Hepatocyte (in vitro differentiated cells): Measurements from ENCODE around the gene ALPK3. TPM values are rescaled to one million over a fixed set of nuclear protein-coding genes. Genes with fewer than 3 reads are reported as not detected.

Experiments
- DNase-seq: peaks from one replicate; pipeline ENCODE4 v3.0.0-alpha.2; 2016; ENCODE audit warnings: low spot score
- H2AFZ ChIP-seq: fragments of 200-600 bp; sonication (generic); 2 replicates; pipeline ENCODE4 v1.6.0; 2016; ENCODE audit warnings: antibody characterized with exemption, mild to moderate bottlenecking
- H3K27ac ChIP-seq: fragments of 200-600 bp; sonication (generic); 2 replicates; pipeline ENCODE4 v1.5.1; 2016; ENCODE audit warnings: mild to moderate bottlenecking
- H3K27me3 ChIP-seq: fragments of 200-600 bp; sonication (generic); 2 replicates; pipeline ENCODE4 v1.6.1; 2016
- H3K36me3 ChIP-seq: fragments of 200-600 bp; sonication (generic); replicated peaks from 2 replicates; pipeline ENCODE4 v1.5.1; 2016; ENCODE audit warnings: low read depth; ENCODE audit not compliant: insufficient read depth
- H3K4me1 ChIP-seq: fragments of 200-600 bp; sonication (generic); 2 replicates; pipeline ENCODE4 v1.5.1; 2016; ENCODE audit warnings: mild to moderate bottlenecking, moderate library complexity; ENCODE audit not compliant: insufficient read depth
- H3K4me2 ChIP-seq: fragments of 200-600 bp; sonication (generic); 2 replicates; pipeline ENCODE4 v1.6.0; 2016
- H3K4me3 ChIP-seq: fragments of 200-600 bp; sonication (generic); 2 replicates; pipeline ENCODE4 v1.5.1; 2016; ENCODE audit warnings: mild to moderate bottlenecking
- H3K79me2 ChIP-seq: fragments of 200-600 bp; sonication (generic); 2 replicates; pipeline ENCODE4 v1.6.0; 2017; ENCODE audit warnings: mild to moderate bottlenecking
- H3K9me2 ChIP-seq: fragments of 200-600 bp; sonication (generic); replicated peaks from 2 replicates; pipeline ENCODE4 v1.6.0; 2017; ENCODE audit warnings: mild to moderate bottlenecking; ENCODE audit not compliant: insufficient read depth
- H3K9me3 ChIP-seq: fragments of 200-600 bp; sonication (generic); 2 replicates; pipeline ENCODE4 v1.5.1; 2016; ENCODE audit warnings: low read depth, mild to moderate bottlenecking
- H4K20me1 ChIP-seq: fragments of 200-600 bp; sonication (generic); 2 replicates; pipeline ENCODE4 v1.6.0; 2016; ENCODE audit warnings: mild to moderate bottlenecking; ENCODE audit not compliant: insufficient read depth, poor library complexity, severe bottlenecking
- CTCF ChIP-seq: fragments of 200-600 bp; sonication (generic); IDR thresholded peaks from 2 replicates; pipeline ENCODE4 v1.5.1; 2016; ENCODE audit warnings: antibody characterized with exemption, mild to moderate bottlenecking; ENCODE audit not compliant: poor library complexity
- EZH2 ChIP-seq: fragments of 200-600 bp; sonication (generic); IDR thresholded peaks from 2 replicates; pipeline ENCODE4 v1.6.1; 2016; ENCODE audit warnings: antibody characterized with exemption, mild to moderate bottlenecking, borderline replicate concordance
- EZH2phosphoT487 ChIP-seq: fragments of 200-600 bp; sonication (generic); IDR thresholded peaks from one replicate; pipeline ENCODE4 v1.6.1; 2018; ENCODE audit warnings: antibody characterized with exemption, mild to moderate bottlenecking, low read depth, moderate library complexity; ENCODE audit not compliant: unreplicated experiment, severe bottlenecking
- WGBS: methylation state at CpG from one replicate; pipeline ENCODE4 v1.1.6; 2016; ENCODE audit warnings: low lambda C conversion rate; ENCODE audit errors: missing lambda C conversion rate; 5-methylcytosine and 5-hydroxymethylcytosine counted together
- polyA plus RNA-seq: library from polyadenylated mRNA; unstranded; fragments of >200 nt; fragmentation: Nextera tagmentation; extraction: Ambion mirVana; gene quantifications from 2 replicates; pipeline ENCODE4 v1.2.1, GENCODE V29; 2016
- total RNA-seq: library from RNA; depleted of rRNA; stranded (reverse); fragments of >200 nt; gene quantifications from 2 replicates; pipeline ENCODE4 v1.2.3, GENCODE V29; 2014

The ALPK3 gene
- total and polyA plus RNA-seq, 2 experiments from 2014 or later = 7.1 to 25.3 TPM

GRCh38 chr15:84909029-84909428 is 91.9 kb downstream of the ALPK3 start:
- H2AFZ ChIP-seq = no peak overlapping the region
- H3K9me2 ChIP-seq = no peaks in the 10 kb centered on the region
- peak overlapping the region; percentile 70 for H3K27ac ChIP-seq
- H3K4me3 ChIP-seq = no peak overlapping the region
- DNase-seq = no peak
- no peak for TF ChIP-seq EZH2phosphoT487
- TF ChIP-seq EZH2 = no peak
- no peak for TF ChIP-seq CTCF
- H3K79me2 ChIP-seq = no peaks in the 10 kb centered on the region
- H4K20me1 ChIP-seq = no peaks in the 10 kb centered on the region
- peaks cover 34% of the 10 kb centered on the region for H3K4me1 ChIP-seq
- no peaks in the 10 kb centered on the region for H3K9me3 ChIP-seq
- 92% methylated on average over 3 of the region's 3 CpGs for WGBS
- H3K4me2 ChIP-seq = peak overlapping the region; percentile 21
- H3K36me3 ChIP-seq = no peaks in the 10 kb centered on the region
- no peaks in the 10 kb centered on the region for H3K27me3 ChIP-seq

- peaks cover 40% of the 10 kb centered on the region for H3K4me1 ChIP-seq
- no peaks in the 10 kb centered on the region for H3K79me2 ChIP-seq
- no peak overlapping the region for H3K4me3 ChIP-seq
- 93% methylated on average over 4 of the region's 4 CpGs for WGBS
- no peaks in the 10 kb centered on the region for H3K27me3 ChIP-seq
- no peak overlapping the region for H3K27ac ChIP-seq
- no peaks in the 10 kb centered on the region for H3K9me3 ChIP-seq
- no peaks in the 10 kb centered on the region for H3K9me2 ChIP-seq
- TF ChIP-seq EZH2phosphoT487 (no peak), EZH2 (no peak), CTCF (no peak)
- no peak for DNase-seq
- H3K36me3 ChIP-seq = no peaks in the 10 kb centered on the region
- H2AFZ ChIP-seq = no peak overlapping the region
- no peaks in the 10 kb centered on the region for H4K20me1 ChIP-seq
- H3K4me2 ChIP-seq = no peak overlapping the region
Measured at GRCh38 chr15:84909782-84910181, 92.6 kb downstream of the ALPK3 start.

GRCh38 chr15:84910928-84911623 is 93.9 kb downstream of the ALPK3 start:
- TF ChIP-seq CTCF = no peak
- no peak for TF ChIP-seq EZH2phosphoT487
- TF ChIP-seq EZH2 = no peak
- peaks cover 47% of the 10 kb centered on the region for H3K4me1 ChIP-seq
- no peak overlapping the region for H3K4me2 ChIP-seq
- 96% methylated on average over 17 of the region's 17 CpGs for WGBS
- no peak overlapping the region for H2AFZ ChIP-seq
- H3K36me3 ChIP-seq = no peaks in the 10 kb centered on the region
- H3K27ac ChIP-seq = peak overlapping the region; percentile 95
- H3K27me3 ChIP-seq = no peaks in the 10 kb centered on the region
- H4K20me1 ChIP-seq = no peaks in the 10 kb centered on the region
- H3K79me2 ChIP-seq = no peaks in the 10 kb centered on the region
- H3K9me2 ChIP-seq = no peaks in the 10 kb centered on the region
- no peak overlapping the region for H3K4me3 ChIP-seq
- no peaks in the 10 kb centered on the region for H3K9me3 ChIP-seq
- DNase-seq = no peak
